Measurements from ENCODE around the gene PIK3C2B. TPM values are rescaled to one million over a fixed set of nuclear protein-coding genes. Genes with fewer than 3 reads are reported as not detected.

The PIK3C2B gene
- total RNA-seq, 1 donor from 2014 or later: 151 TPM

DNA sequence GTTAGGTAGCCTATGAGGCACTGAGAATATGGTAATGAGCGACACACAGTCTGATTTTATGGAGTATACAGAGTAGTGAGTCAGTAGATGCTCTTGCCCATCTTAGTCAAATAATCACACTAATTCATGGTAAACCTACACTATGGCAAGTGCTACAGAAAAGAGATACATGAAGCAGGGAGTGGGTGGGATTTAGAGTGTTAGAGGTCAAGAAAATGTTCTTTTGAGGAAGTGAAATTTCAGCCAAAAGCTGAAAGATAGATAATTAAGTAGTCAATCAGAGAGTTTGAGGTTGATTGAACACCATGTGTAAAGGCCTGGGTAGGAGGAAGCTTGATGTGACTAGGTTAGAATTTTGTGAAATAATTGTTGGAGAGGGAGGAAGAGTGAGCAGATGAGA lies 36.3 kb upstream of the PIK3C2B start:
- H3K4me3 Mint-ChIP-seq: no peak overlapping the region
- POLR2A ChIA-PET: interaction anchor here (0.6 to 6.0 kb wide), 11 partner anchors 9 to 777 kb away, joined by 3 to 71 read pairs (median 4); partner anchors contain the start of genes MDM4 and PIK3C2B
- peak; percentile 86 for ATAC-seq (ENCODE audit: low read depth)
- H3K9me3 Mint-ChIP-seq: no peaks in the 10 kb centered on the region
- no peaks in the 10 kb centered on the region for H3K27me3 Mint-ChIP-seq
- no peak for DNase-seq
- H3K27ac Mint-ChIP-seq: peak overlapping the region; percentile 55
- peaks cover 82% of the 10 kb centered on the region for H3K36me3 Mint-ChIP-seq (ENCODE audit: low read depth)
- TF ChIP-seq, protein P1, sequence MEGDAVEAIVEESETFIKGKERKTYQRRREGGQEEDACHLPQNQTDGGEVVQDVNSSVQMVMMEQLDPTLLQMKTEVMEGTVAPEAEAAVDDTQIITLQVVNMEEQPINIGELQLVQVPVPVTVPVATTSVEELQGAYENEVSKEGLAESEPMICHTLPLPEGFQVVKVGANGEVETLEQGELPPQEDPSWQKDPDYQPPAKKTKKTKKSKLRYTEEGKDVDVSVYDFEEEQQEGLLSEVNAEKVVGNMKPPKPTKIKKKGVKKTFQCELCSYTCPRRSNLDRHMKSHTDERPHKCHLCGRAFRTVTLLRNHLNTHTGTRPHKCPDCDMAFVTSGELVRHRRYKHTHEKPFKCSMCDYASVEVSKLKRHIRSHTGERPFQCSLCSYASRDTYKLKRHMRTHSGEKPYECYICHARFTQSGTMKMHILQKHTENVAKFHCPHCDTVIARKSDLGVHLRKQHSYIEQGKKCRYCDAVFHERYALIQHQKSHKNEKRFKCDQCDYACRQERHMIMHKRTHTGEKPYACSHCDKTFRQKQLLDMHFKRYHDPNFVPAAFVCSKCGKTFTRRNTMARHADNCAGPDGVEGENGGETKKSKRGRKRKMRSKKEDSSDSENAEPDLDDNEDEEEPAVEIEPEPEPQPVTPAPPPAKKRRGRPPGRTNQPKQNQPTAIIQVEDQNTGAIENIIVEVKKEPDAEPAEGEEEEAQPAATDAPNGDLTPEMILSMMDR (IDR thresholded peaks at IDR 0.05): no peak
- H3K4me1 Mint-ChIP-seq: peaks cover 26% of the 10 kb centered on the region
- intact Hi-C loops (cut with micrococcal nuclease): loop anchor here (1.0 to 2.0 kb wide), 3 partner anchors 10 to 24 kb away; partner anchors contain the start of gene MDM4
- CTCF ChIA-PET: interaction anchor here (0.9 to 1.8 kb wide), 8 partner anchors 10 to 276 kb away, joined by 3 to 11 read pairs (median 5); partner anchors contain the start of gene MDM4

DNA sequence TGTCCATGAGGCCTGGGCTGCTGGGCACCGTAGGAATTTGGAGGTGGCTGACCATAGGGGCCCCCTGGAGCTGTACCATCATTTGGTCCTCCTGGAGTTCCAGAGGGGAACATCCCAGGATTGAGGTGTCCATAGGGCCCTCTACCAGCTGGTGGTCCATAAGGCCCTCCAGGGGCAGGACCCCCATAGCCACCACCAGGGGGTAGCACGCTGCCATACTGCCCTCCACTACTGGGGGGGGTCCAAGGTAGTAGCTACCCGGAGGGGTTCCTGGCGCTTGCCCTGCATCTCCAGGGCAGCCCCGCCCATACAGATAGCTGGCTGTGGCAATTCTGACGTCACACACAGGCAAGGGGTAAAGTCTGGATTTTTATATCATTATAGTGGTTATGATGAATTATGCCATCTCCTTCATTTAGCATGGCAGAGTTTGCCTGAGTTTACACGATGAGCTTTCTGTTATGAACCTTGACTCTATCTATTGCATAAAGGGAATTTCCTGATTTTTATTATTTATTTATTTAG lies 34.8 kb upstream of the PIK3C2B start:
- H3K27me3 Mint-ChIP-seq: no peaks in the 10 kb centered on the region
- intact Hi-C loops (cut with micrococcal nuclease): no loop called here
- H3K36me3 Mint-ChIP-seq (ENCODE audit: low read depth): peaks cover 84% of the 10 kb centered on the region
- no peak overlapping the region for H3K4me3 Mint-ChIP-seq
- no peak for ATAC-seq (ENCODE audit: low read depth)
- no peaks in the 10 kb centered on the region for H3K9me3 Mint-ChIP-seq
- H3K4me1 Mint-ChIP-seq: peaks cover 35% of the 10 kb centered on the region
- no peak for DNase-seq
- POLR2A ChIA-PET: interaction anchor here (6.0 kb wide), 1 partner anchor 12 kb away, joined by 71 read pairs; the partner anchor contains the start of gene MDM4
- CTCF ChIA-PET: interaction anchor here (1.1 to 1.9 kb wide), 2 partner anchors 13 to 278 kb away, joined by 4 to 5 read pairs; partner anchors contain the start of gene MDM4
- no peak overlapping the region for H3K27ac Mint-ChIP-seq
- TF ChIP-seq, protein P1 (IDR thresholded peaks at IDR 0.05): no peak

DNA sequence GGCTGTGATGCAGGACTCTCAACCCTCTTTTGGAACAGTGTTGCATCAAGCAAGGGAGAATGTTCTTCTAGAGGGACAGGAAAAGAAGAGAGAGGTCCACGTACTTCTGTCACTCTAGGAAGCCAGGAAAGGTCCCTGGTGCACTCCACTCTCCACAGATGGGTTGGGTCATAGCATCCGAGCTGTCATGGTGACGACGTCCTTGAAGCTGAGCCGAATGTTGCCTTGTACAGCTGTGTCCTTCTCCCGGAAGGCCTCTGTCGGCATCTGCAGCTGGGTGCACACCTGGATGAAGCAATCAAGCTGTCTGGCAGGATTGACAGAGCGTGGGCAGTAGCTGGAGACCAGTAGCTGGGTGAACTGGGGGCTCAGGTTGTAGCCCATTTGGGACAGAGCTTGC lies 34.1 kb upstream of the PIK3C2B start:
- no peak for ATAC-seq (ENCODE audit: low read depth)
- Mint-ChIP-seq H3K4me3 (no peak overlapping the region), H3K4me1 (peaks cover 41% of the 10 kb centered on the region), H3K27ac (no peak overlapping the region), H3K9me3 (peaks cover 3% of the 10 kb centered on the region), H3K27me3 (no peaks in the 10 kb centered on the region), H3K36me3 (ENCODE audit: low read depth) (peaks cover 82% of the 10 kb centered on the region)
- TF ChIP-seq, protein P1 (IDR thresholded peaks at IDR 0.05): no peak
- intact Hi-C loops (cut with micrococcal nuclease): no loop called here
- ChIA-PET CTCF (interaction anchor here (1.2 to 1.9 kb wide), 2 partner anchors 98 to 278 kb away, joined by 5 read pairs; no protein-coding TSS in a partner anchor), POLR2A (interaction anchor here (0.7 to 6.0 kb wide), 2 partner anchors 11 to 22 kb away, joined by 3 to 71 read pairs; partner anchors contain the start of gene MDM4)
- no peak for DNase-seq

DNA sequence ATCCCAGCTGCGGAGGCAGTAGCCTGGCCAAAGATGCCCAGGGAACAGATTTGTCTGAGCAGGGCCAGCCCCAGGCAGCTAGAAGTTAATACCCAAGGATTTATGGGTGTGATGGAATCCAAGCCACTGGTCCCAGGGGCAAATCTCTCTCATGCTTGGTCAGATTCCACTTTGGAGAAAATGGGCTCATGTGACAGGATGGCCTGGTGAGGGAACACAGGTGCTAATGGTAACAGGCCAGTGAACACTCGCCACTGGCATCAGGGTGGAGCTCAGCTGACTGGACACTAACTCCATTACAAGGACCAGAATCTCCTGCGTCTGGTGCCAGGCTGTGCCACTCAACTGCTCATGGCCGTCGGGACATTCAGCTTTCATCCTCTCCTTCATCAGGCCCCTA lies 33.6 kb upstream of the PIK3C2B start:
- H3K27me3 Mint-ChIP-seq: no peaks in the 10 kb centered on the region
- H3K4me3 Mint-ChIP-seq: no peak overlapping the region
- ATAC-seq (ENCODE audit: low read depth) (no peak), DNase-seq (no peak)
- intact Hi-C loops (cut with micrococcal nuclease): no loop called here
- TF ChIP-seq, protein P1 (IDR thresholded peaks at IDR 0.05): no peak
- peaks cover 44% of the 10 kb centered on the region for H3K4me1 Mint-ChIP-seq
- H3K27ac Mint-ChIP-seq: no peak overlapping the region
- H3K36me3 Mint-ChIP-seq (ENCODE audit: low read depth): peaks cover 82% of the 10 kb centered on the region
- POLR2A ChIA-PET: interaction anchor here (0.7 to 6.0 kb wide), 2 partner anchors 11 to 21 kb away, joined by 3 to 71 read pairs; partner anchors contain the start of gene MDM4
- peaks cover 4% of the 10 kb centered on the region for H3K9me3 Mint-ChIP-seq
- CTCF ChIA-PET: interaction anchor here (1.2 to 1.9 kb wide), 2 partner anchors 97 to 279 kb away, joined by 5 read pairs; no protein-coding TSS in a partner anchor

DNA sequence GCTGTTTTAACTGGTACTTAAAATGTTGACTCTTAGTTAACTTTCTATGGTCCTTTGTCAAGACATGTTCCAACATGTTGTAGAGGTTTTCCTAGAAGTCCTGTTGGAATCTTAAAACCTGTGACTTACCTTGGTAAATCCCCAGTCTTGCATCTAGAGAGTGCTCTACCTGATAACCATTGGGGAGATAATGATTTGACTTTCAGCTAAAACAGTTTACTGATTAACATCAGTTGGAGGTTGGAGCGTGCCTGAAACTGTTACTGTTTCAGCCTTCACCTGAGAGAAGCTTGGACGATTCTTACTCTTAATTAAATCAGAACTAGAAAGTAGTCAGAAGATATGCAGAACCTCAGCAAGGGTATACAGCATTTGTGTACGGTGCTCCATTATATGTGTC lies 30.4 kb upstream of the PIK3C2B start:
- peaks cover 48% of the 10 kb centered on the region for H3K4me1 Mint-ChIP-seq
- peaks cover 4% of the 10 kb centered on the region for H3K9me3 Mint-ChIP-seq
- ChIA-PET POLR2A (interaction anchor here (0.8 to 5.5 kb wide), 5 partner anchors 9 to 20 kb away, joined by 3 to 63 read pairs (median 12); partner anchors contain the start of gene MDM4), CTCF (interaction anchor here (1.1 to 1.5 kb wide), 3 partner anchors 22 to 238 kb away, joined by 3 to 6 read pairs (median 4); no protein-coding TSS in a partner anchor)
- TF ChIP-seq, protein P1 (IDR thresholded peaks at IDR 0.05): no peak
- ATAC-seq (ENCODE audit: low read depth) (no peak), DNase-seq (no peak)
- no peaks in the 10 kb centered on the region for H3K27me3 Mint-ChIP-seq
- peak overlapping the region; percentile 76 for H3K27ac Mint-ChIP-seq
- intact Hi-C loops (cut with micrococcal nuclease): no loop called here
- peak overlapping the region; percentile 29 for H3K4me3 Mint-ChIP-seq
- peaks cover 73% of the 10 kb centered on the region for H3K36me3 Mint-ChIP-seq (ENCODE audit: low read depth)

Measured in activated B cell treated with CpG ODN at 0.5 μM for 24 hours (primary cell).